Mucosa of rectum (tissue), 2 donors: ENCODE measurements around the gene C1QL1.
A peak's percentile ranks its signal among the peaks of the same experiment; 100 is the strongest.

Experiments used
- H3K27ac ChIP-seq, 2 donors: one replicate each; pipeline ENCODE4 v1.7.0; 2013; ENCODE audit warnings: inconsistent platforms in 2 of 2, low read depth in 2 of 2, low read length in 2 of 2
- H3K27me3 ChIP-seq, 2 donors: one replicate each; pipeline ENCODE4 v1.7.0; 2013; ENCODE audit warnings: low read length in 2 of 2; ENCODE audit not compliant: control insufficient read depth in 2 of 2, insufficient read depth in 2 of 2
- H3K36me3 ChIP-seq, 2 donors: one replicate each; pipeline ENCODE4 v1.7.0; 2013; ENCODE audit warnings: low read length in 2 of 2; ENCODE audit not compliant: control insufficient read depth in 2 of 2, insufficient read depth in 2 of 2
- H3K4me1 ChIP-seq, 2 donors: one replicate each; pipeline ENCODE4 v1.7.0; 2013; ENCODE audit warnings: low read length in 2 of 2, mild to moderate bottlenecking in 1 of 2; ENCODE audit not compliant: control insufficient read depth in 2 of 2, insufficient read depth in 2 of 2
- H3K4me3 ChIP-seq, 2 donors: one replicate each; pipeline ENCODE4 v1.7.0; 2013; ENCODE audit warnings: low read length in 2 of 2
- H3K9ac ChIP-seq, 2 donors: one replicate each; pipeline ENCODE4 v1.7.0; 2013; ENCODE audit warnings: low read length in 2 of 2, low read depth in 1 of 2, mild to moderate bottlenecking in 1 of 2
- H3K9me3 ChIP-seq, 2 donors: one replicate each; pipeline ENCODE4 v1.7.0; 2013; ENCODE audit warnings: low read length in 2 of 2; ENCODE audit not compliant: control insufficient read depth in 2 of 2
- donor health status: healthy.
- donor health status: Normal muscosa, but diverticular disease.

Gene C1QL1

GRCh38 chr17:44914698-44915271, 53.3 kb downstream of the C1QL1 start:
- H3K4me3 ChIP-seq, result no peak overlapping the region
- no peaks in the 10 kb centered on the region for H3K9me3 ChIP-seq
- H3K27me3 ChIP-seq, result peaks cover 9 to 13% of the 10 kb centered on the region in 2 donors
- H3K27ac ChIP-seq, result no peak overlapping the region
- H3K4me1 ChIP-seq, result peaks cover 0 to 3% of the 10 kb centered on the region in 2 donors
- no peaks in the 10 kb centered on the region for H3K36me3 ChIP-seq
- no peak overlapping the region for H3K9ac ChIP-seq

- H3K27ac ChIP-seq, result no peak overlapping the region
Observed at GRCh38 chr17:44914148-44914547, 54.0 kb downstream of the C1QL1 start.

GRCh38 chr17:44913676-44914075, 54.4 kb downstream of the C1QL1 start:
- H3K27me3 ChIP-seq, result peaks cover 9 to 13% of the 10 kb centered on the region in 2 donors
- peaks cover 0 to 3% of the 10 kb centered on the region in 2 donors for H3K4me1 ChIP-seq
- H3K36me3 ChIP-seq, result no peaks in the 10 kb centered on the region
- no peak overlapping the region for H3K4me3 ChIP-seq
- H3K27ac ChIP-seq, result no peak overlapping the region
- H3K9me3 ChIP-seq, result no peaks in the 10 kb centered on the region
- no peak overlapping the region for H3K9ac ChIP-seq

More at GRCh38 chr17:44914148-44914547, 54.0 kb downstream of the C1QL1 start:
- H3K9me3 ChIP-seq, result no peaks in the 10 kb centered on the region
- H3K9ac ChIP-seq, result no peak overlapping the region
- no peaks in the 10 kb centered on the region for H3K36me3 ChIP-seq
- no peak overlapping the region for H3K4me3 ChIP-seq
- peaks cover 0 to 3% of the 10 kb centered on the region in 2 donors for H3K4me1 ChIP-seq
- H3K27me3 ChIP-seq, result peaks cover 9 to 13% of the 10 kb centered on the region in 2 donors

GRCh38 chr17:44912763-44913544, 55.1 kb downstream of the C1QL1 start:
- Histone ChIP-seq H3K9me3 (no peaks in the 10 kb centered on the region), H3K4me1 (peaks cover 0 to 3% of the 10 kb centered on the region in 2 donors), H3K4me3 (no peak overlapping the region), H3K9ac (no peak overlapping the region), H3K27me3 (peaks cover 9 to 13% of the 10 kb centered on the region in 2 donors), H3K27ac (no peak overlapping the region), H3K36me3 (no peaks in the 10 kb centered on the region)

GRCh38 chr17:44911133-44912001, 56.7 kb downstream of the C1QL1 start:
- Histone ChIP-seq H3K36me3 (no peaks in the 10 kb centered on the region), H3K4me3 (peak overlapping the region; percentile 43 to 52), H3K4me1 (peaks cover 2 to 4% of the 10 kb centered on the region in 2 donors), H3K9me3 (no peaks in the 10 kb centered on the region), H3K27ac (no peak overlapping the region), H3K27me3 (peaks cover 9 to 13% of the 10 kb centered on the region in 2 donors), H3K9ac (peak overlapping the region in 1 of 2 donors; percentile 5)

GRCh38 chr17:44910231-44911106, 57.6 kb downstream of the C1QL1 start:
- H3K4me3 ChIP-seq, result no peak overlapping the region
- H3K27me3 ChIP-seq, result peaks cover 9 to 13% of the 10 kb centered on the region in 2 donors

More at GRCh38 chr17:44910231-44911106, 57.6 kb downstream of the C1QL1 start:
- Histone ChIP-seq H3K9ac (no peak overlapping the region), H3K36me3 (no peaks in the 10 kb centered on the region), H3K9me3 (no peaks in the 10 kb centered on the region), H3K4me1 (peaks cover 11 to 12% of the 10 kb centered on the region in 2 donors), H3K27ac (no peak overlapping the region)
